Measurements from ENCODE around the gene ISLR.

ISLR gene

GRCh38 chr15:74209997-74210671, 36.6 kb downstream of the ISLR start:
- no peak overlapping the region for H3K4me3 ChIP-seq (ENCODE audit: low read length)
- H3K27me3 ChIP-seq (ENCODE audit: insufficient read depth, low read length) = no peaks in the 10 kb centered on the region
- peaks cover 45% of the 10 kb centered on the region for H3K4me1 ChIP-seq (ENCODE audit: insufficient read depth, low read length)
- H3K36me3 ChIP-seq (ENCODE audit: insufficient read depth, low read length) = no peaks in the 10 kb centered on the region
- no peak overlapping the region for H2AFZ ChIP-seq (ENCODE audit: low read depth, low read length)
- no peaks in the 10 kb centered on the region for H3K9me3 ChIP-seq (ENCODE audit: low read length)

GRCh38 chr15:74210729-74211128, 37.2 kb downstream of the ISLR start:
- Histone ChIP-seq H3K4me3 (ENCODE audit: low read length) (no peak overlapping the region), H3K9me3 (ENCODE audit: low read length) (no peaks in the 10 kb centered on the region), H2AFZ (ENCODE audit: low read depth, low read length) (no peak overlapping the region), H3K36me3 (ENCODE audit: insufficient read depth, low read length) (no peaks in the 10 kb centered on the region), H3K4me1 (ENCODE audit: insufficient read depth, low read length) (peaks cover 50% of the 10 kb centered on the region), H3K27me3 (ENCODE audit: insufficient read depth, low read length) (no peaks in the 10 kb centered on the region)

- Histone ChIP-seq H3K9me3 (ENCODE audit: low read length) (no peaks in the 10 kb centered on the region), H3K36me3 (ENCODE audit: insufficient read depth, low read length) (no peaks in the 10 kb centered on the region), H3K4me3 (ENCODE audit: low read length) (no peak overlapping the region), H3K27me3 (ENCODE audit: insufficient read depth, low read length) (no peaks in the 10 kb centered on the region), H3K4me1 (ENCODE audit: insufficient read depth, low read length) (peaks cover 50% of the 10 kb centered on the region), H2AFZ (ENCODE audit: low read depth, low read length) (no peak overlapping the region)
Observed at GRCh38 chr15:74211656-74212055, 38.1 kb downstream of the ISLR start.

GRCh38 chr15:74212494-74212893, 39.0 kb downstream of the ISLR start:
- no peak overlapping the region for H3K4me3 ChIP-seq (ENCODE audit: low read length)
- peaks cover 50% of the 10 kb centered on the region for H3K4me1 ChIP-seq (ENCODE audit: insufficient read depth, low read length)
- H3K9me3 ChIP-seq (ENCODE audit: low read length) = no peaks in the 10 kb centered on the region
- no peaks in the 10 kb centered on the region for H3K27me3 ChIP-seq (ENCODE audit: insufficient read depth, low read length)
- no peak overlapping the region for H2AFZ ChIP-seq (ENCODE audit: low read depth, low read length)
- no peaks in the 10 kb centered on the region for H3K36me3 ChIP-seq (ENCODE audit: insufficient read depth, low read length)

- H3K9me3 ChIP-seq (ENCODE audit: low read length) = no peaks in the 10 kb centered on the region
- H2AFZ ChIP-seq (ENCODE audit: low read depth, low read length) = no peak overlapping the region
- H3K4me3 ChIP-seq (ENCODE audit: low read length) = no peak overlapping the region
- peaks cover 43% of the 10 kb centered on the region for H3K4me1 ChIP-seq (ENCODE audit: insufficient read depth, low read length)
- no peaks in the 10 kb centered on the region for H3K36me3 ChIP-seq (ENCODE audit: insufficient read depth, low read length)
- H3K27me3 ChIP-seq (ENCODE audit: insufficient read depth, low read length) = no peaks in the 10 kb centered on the region
Observed at GRCh38 chr15:74213858-74214284, 40.4 kb downstream of the ISLR start.

GRCh38 chr15:74214324-74215021, 41.0 kb downstream of the ISLR start:
- Histone ChIP-seq H3K27me3 (ENCODE audit: insufficient read depth, low read length) (no peaks in the 10 kb centered on the region), H3K4me1 (ENCODE audit: insufficient read depth, low read length) (peaks cover 37% of the 10 kb centered on the region), H3K4me3 (ENCODE audit: low read length) (no peak overlapping the region), H2AFZ (ENCODE audit: low read depth, low read length) (no peak overlapping the region), H3K9me3 (ENCODE audit: low read length) (no peaks in the 10 kb centered on the region), H3K36me3 (ENCODE audit: insufficient read depth, low read length) (no peaks in the 10 kb centered on the region)

GRCh38 chr15:74215958-74216357, 42.4 kb downstream of the ISLR start:
- Histone ChIP-seq H3K36me3 (ENCODE audit: insufficient read depth, low read length) (no peaks in the 10 kb centered on the region), H3K4me1 (ENCODE audit: insufficient read depth, low read length) (peaks cover 43% of the 10 kb centered on the region), H3K4me3 (ENCODE audit: low read length) (no peak overlapping the region), H3K27me3 (ENCODE audit: insufficient read depth, low read length) (no peaks in the 10 kb centered on the region), H2AFZ (ENCODE audit: low read depth, low read length) (no peak overlapping the region), H3K9me3 (ENCODE audit: low read length) (no peaks in the 10 kb centered on the region)

GRCh38 chr15:74216949-74217348, 43.4 kb downstream of the ISLR start:
- H3K4me1 ChIP-seq (ENCODE audit: insufficient read depth, low read length) = peaks cover 50% of the 10 kb centered on the region
- no peak overlapping the region for H2AFZ ChIP-seq (ENCODE audit: low read depth, low read length)
- H3K36me3 ChIP-seq (ENCODE audit: insufficient read depth, low read length) = no peaks in the 10 kb centered on the region
- no peaks in the 10 kb centered on the region for H3K27me3 ChIP-seq (ENCODE audit: insufficient read depth, low read length)
- H3K9me3 ChIP-seq (ENCODE audit: low read length) = no peaks in the 10 kb centered on the region
- H3K4me3 ChIP-seq (ENCODE audit: low read length) = no peak overlapping the region

- H3K27me3 ChIP-seq (ENCODE audit: insufficient read depth, low read length) = no peaks in the 10 kb centered on the region
- H3K36me3 ChIP-seq (ENCODE audit: insufficient read depth, low read length) = no peaks in the 10 kb centered on the region
- no peak overlapping the region for H2AFZ ChIP-seq (ENCODE audit: low read depth, low read length)
- peaks cover 54% of the 10 kb centered on the region for H3K4me1 ChIP-seq (ENCODE audit: insufficient read depth, low read length)
- H3K4me3 ChIP-seq (ENCODE audit: low read length) = no peak overlapping the region
- H3K9me3 ChIP-seq (ENCODE audit: low read length) = no peaks in the 10 kb centered on the region
Observed at GRCh38 chr15:74217907-74218885, 44.7 kb downstream of the ISLR start.

- Histone ChIP-seq H3K27me3 (ENCODE audit: insufficient read depth, low read length) (no peaks in the 10 kb centered on the region), H3K4me3 (ENCODE audit: low read length) (no peak overlapping the region), H3K4me1 (ENCODE audit: insufficient read depth, low read length) (peaks cover 49% of the 10 kb centered on the region), H3K9me3 (ENCODE audit: low read length) (no peaks in the 10 kb centered on the region), H3K36me3 (ENCODE audit: insufficient read depth, low read length) (no peaks in the 10 kb centered on the region), H2AFZ (ENCODE audit: low read depth, low read length) (no peak overlapping the region)
Observed at GRCh38 chr15:74220475-74221248, 47.2 kb downstream of the ISLR start.

- H3K4me3 ChIP-seq (ENCODE audit: low read length) = no peak overlapping the region
- peaks cover 49% of the 10 kb centered on the region for H3K4me1 ChIP-seq (ENCODE audit: insufficient read depth, low read length)
Observed at GRCh38 chr15:74221399-74222239, 48.1 kb downstream of the ISLR start.

More at GRCh38 chr15:74221399-74222239, 48.1 kb downstream of the ISLR start:
- H3K9me3 ChIP-seq (ENCODE audit: low read length) = no peaks in the 10 kb centered on the region
- H3K27me3 ChIP-seq (ENCODE audit: insufficient read depth, low read length) = no peaks in the 10 kb centered on the region
- no peak overlapping the region for H2AFZ ChIP-seq (ENCODE audit: low read depth, low read length)
- H3K36me3 ChIP-seq (ENCODE audit: insufficient read depth, low read length) = no peaks in the 10 kb centered on the region
